WTC11 (cell line): Measurements from ENCODE around the gene MRPL55. TPM values are rescaled to one million over a fixed set of nuclear protein-coding genes. Genes with fewer than 3 reads are reported as not detected.

Source experiments
- ATAC-seq: fragments of 200-7000 bp; cut with Tn5 transposase; 2 replicates; pipeline ENCODE4 v1.10.0; 2021; ENCODE audit warnings: mild to moderate bottlenecking, moderate library complexity
- CTCF ChIA-PET: fragments of 300-600 bp; sonication (Branson Sonifier 250); formaldehyde crosslinking; loops from one replicate; lab custom pipeline; 2021; ENCODE audit warnings: antibody characterized with exemption; lab: Charles Lee
- POLR2A ChIA-PET: fragments of 350-600 bp; sonication (Branson Sonifier 250); formaldehyde crosslinking; loops from one replicate; lab custom pipeline; 2021; ENCODE audit warnings: antibody characterized with exemption; lab: Charles Lee
- DNase-seq: peaks from one replicate; pipeline ENCODE4 v3.0.0; 2021; ENCODE audit warnings: low spot score
- H3K27ac Mint-ChIP-seq: 2 replicates; pipeline ENCODE4 v1.8.0; 2021; ENCODE audit warnings: mixed read lengths
- H3K27me3 Mint-ChIP-seq: 2 replicates; pipeline ENCODE4 v1.8.0; 2021; ENCODE audit warnings: low read depth, mild to moderate bottlenecking, moderate library complexity, mixed read lengths
- H3K36me3 Mint-ChIP-seq: 2 replicates; pipeline ENCODE4 v1.8.0; 2021; ENCODE audit warnings: mixed read lengths
- H3K4me1 Mint-ChIP-seq: 2 replicates; pipeline ENCODE4 v1.8.0; 2022; ENCODE audit warnings: mixed read lengths
- H3K4me3 Mint-ChIP-seq: 2 replicates; pipeline ENCODE4 v1.8.0; 2021; ENCODE audit warnings: mild to moderate bottlenecking, moderate library complexity, mixed read lengths
- H3K9me3 Mint-ChIP-seq: 2 replicates; pipeline ENCODE4 v1.8.0; 2021; ENCODE audit warnings: mixed read lengths
- ATF1 ChIP-seq: sonication (generic); formaldehyde crosslinking; IDR thresholded peaks from 2 replicates; pipeline ENCODE4 v1.8.1; 2023; ENCODE audit warnings: mild to moderate bottlenecking, moderate library complexity, missing genetic modification reagents
- ATF3 ChIP-seq: sonication (generic); formaldehyde crosslinking; conservative IDR thresholded peaks from 2 replicates; pipeline ENCODE4 v1.8.1; 2022; ENCODE audit warnings: mild to moderate bottlenecking, missing genetic modification reagents
- CTCF ChIP-seq: fragments of 200-600 bp; IDR thresholded peaks from 2 replicates; pipeline ENCODE4 v1.8.0; 2022; ENCODE audit warnings: antibody characterized with exemption
- E2F1 ChIP-seq: sonication (generic); formaldehyde crosslinking; IDR thresholded peaks from 2 replicates; pipeline ENCODE4 v1.8.0; 2022; ENCODE audit warnings: mild to moderate bottlenecking, missing genetic modification reagents
- E2F4 ChIP-seq: sonication (generic); formaldehyde crosslinking; IDR thresholded peaks from 2 replicates; pipeline ENCODE4 v1.8.1; 2022; ENCODE audit warnings: low read depth, mild to moderate bottlenecking, moderate library complexity, missing genetic modification reagents, borderline replicate concordance
- EMX1 ChIP-seq: fragments of 250-450 bp; sonication (Bioruptor Pico); IDR thresholded peaks from 2 replicates; pipeline ENCODE4 v1.8.0; 2021; ENCODE audit warnings: mild to moderate bottlenecking
- GTF2I ChIP-seq: fragments of 250-450 bp; sonication (Bioruptor Pico); conservative IDR thresholded peaks from 2 replicates; pipeline ENCODE4 v1.4.0; 2021; ENCODE audit warnings: mild to moderate bottlenecking
- HMGXB4 ChIP-seq: sonication (generic); formaldehyde crosslinking; IDR thresholded peaks from 2 replicates; pipeline ENCODE4 v1.8.1; 2023; ENCODE audit warnings: mild to moderate bottlenecking, moderate library complexity, missing genetic modification reagents
- KAT7 ChIP-seq: sonication (generic); formaldehyde crosslinking; IDR thresholded peaks from 2 replicates; pipeline ENCODE4 v1.8.1; 2023; ENCODE audit warnings: missing genetic modification reagents, mild to moderate bottlenecking, borderline replicate concordance
- MYBL2 ChIP-seq: sonication (generic); formaldehyde crosslinking; IDR thresholded peaks from 2 replicates; pipeline ENCODE4 v1.8.1; 2023; ENCODE audit warnings: mild to moderate bottlenecking, moderate library complexity, missing genetic modification reagents
- NFATC4 ChIP-seq: fragments of 250-450 bp; sonication (Bioruptor Pico); IDR thresholded peaks from 2 replicates; pipeline ENCODE4 v1.9.0; 2021; ENCODE audit warnings: mild to moderate bottlenecking
- NR3C1 ChIP-seq: sonication (generic); formaldehyde crosslinking; conservative IDR thresholded peaks from 2 replicates; pipeline ENCODE4 v1.8.1; 2023; ENCODE audit warnings: low read depth, mild to moderate bottlenecking, missing genetic modification reagents
- PRRX2 ChIP-seq: fragments of 250-450 bp; sonication (Bioruptor Pico); IDR thresholded peaks from 2 replicates; pipeline ENCODE4 v1.8.0; 2021; ENCODE audit warnings: mild to moderate bottlenecking
- TEAD1 ChIP-seq: sonication (generic); formaldehyde crosslinking; IDR thresholded peaks from 2 replicates; pipeline ENCODE4 v1.8.0; 2022; ENCODE audit warnings: mild to moderate bottlenecking, missing genetic modification reagents
- TP53 ChIP-seq: sonication (generic); formaldehyde crosslinking; IDR thresholded peaks from 2 replicates; pipeline ENCODE4 v1.8.1; 2023; ENCODE audit warnings: mild to moderate bottlenecking, missing genetic modification reagents
- USF1 ChIP-seq: sonication (generic); formaldehyde crosslinking; IDR thresholded peaks from 2 replicates; pipeline ENCODE4 v1.8.0; 2022; ENCODE audit warnings: mild to moderate bottlenecking, missing genetic modification reagents
- ZNF121 ChIP-seq: sonication (generic); formaldehyde crosslinking; IDR thresholded peaks from 2 replicates; pipeline ENCODE4 v1.8.0; 2023; ENCODE audit warnings: missing genetic modification reagents
- ZNF281 ChIP-seq: sonication (generic); formaldehyde crosslinking; IDR thresholded peaks from 2 replicates; pipeline ENCODE4 v1.8.0; 2023; ENCODE audit warnings: mild to moderate bottlenecking, missing genetic modification reagents
- ZNF396 ChIP-seq: fragments of 250-450 bp; sonication (Bioruptor Pico); IDR thresholded peaks from 2 replicates; pipeline ENCODE4 v1.8.0; 2021; ENCODE audit warnings: mild to moderate bottlenecking, moderate library complexity, borderline replicate concordance
- ZNF416 ChIP-seq: fragments of 250-450 bp; sonication (Bioruptor Pico); IDR thresholded peaks from 2 replicates; pipeline ENCODE4 v1.9.0; 2021; ENCODE audit warnings: mild to moderate bottlenecking, inconsistent platforms
- ZNF423 ChIP-seq: fragments of 250-450 bp; sonication (Bioruptor Pico); IDR thresholded peaks from 2 replicates; pipeline ENCODE4 v2.1.2; 2022; ENCODE audit warnings: mild to moderate bottlenecking, moderate library complexity
- ZNF671 ChIP-seq: fragments of 250-450 bp; sonication (Bioruptor Pico); IDR thresholded peaks from 2 replicates; pipeline ENCODE4 v1.8.0; 2021; ENCODE audit warnings: mild to moderate bottlenecking
- total RNA-seq: library from RNA; stranded (reverse); gene quantifications from 3 replicates; pipeline ENCODE4 v1.2.3, GENCODE V29; 2021

MRPL55 gene
- total RNA-seq, 1 experiment from 2014 or later: 66.9 TPM

- TF ChIP-seq CTCF: no peak
- no peak for TF ChIP-seq NFATC4 (CRISPR knock-in tag)
- TF ChIP-seq TP53 (CRISPR knock-in tag): no peak
- no peak for TF ChIP-seq ATF3 (CRISPR knock-in tag)
- TF ChIP-seq ZNF396: no peak
- no peak; the same call in 1 of the 2 replicates for TF ChIP-seq E2F4
- TF ChIP-seq USF1 (CRISPR knock-in tag): no peak
- peak; percentile 60; the same call in 1 of the 2 replicates for TF ChIP-seq ZNF281 (CRISPR knock-in tag)
- no peak for TF ChIP-seq ZNF416 (CRISPR knock-in tag)
- peak; percentile 84 for TF ChIP-seq ZNF423 (CRISPR knock-in tag)
- no peak for TF ChIP-seq ZNF671
- TF ChIP-seq E2F1 (CRISPR knock-in tag): no peak
- no peak for TF ChIP-seq ATF1 (CRISPR knock-in tag)
Observed at GRCh38 chr1:228139931-228140723, 31.0 kb upstream of the MRPL55 start, which contains the start of gene GUK1 (continued).

GRCh38 chr1:228139406-228139930, 30.4 kb upstream of the MRPL55 start:
- peaks cover 41% of the 10 kb centered on the region for H3K27me3 Mint-ChIP-seq
- peak overlapping the region; percentile 94 for H3K27ac Mint-ChIP-seq
- DNase-seq (no peak), ATAC-seq (no peak)
- peak overlapping the region; percentile 88 for H3K4me3 Mint-ChIP-seq
- no peaks in the 10 kb centered on the region for H3K9me3 Mint-ChIP-seq
- no peaks in the 10 kb centered on the region for H3K36me3 Mint-ChIP-seq
- ChIA-PET CTCF (interaction anchor here (2.5 to 2.7 kb wide), 2 partner anchors 9 to 26 kb away, joined by 13 to 14 read pairs; partner anchors contain the start of gene IBA57), POLR2A (no interaction called here)
- H3K4me1 Mint-ChIP-seq: peaks cover 7% of the 10 kb centered on the region; the same call in 1 of the 2 replicates
- TF ChIP-seq PRRX2 (CRISPR knock-in tag) (no peak), EMX1 (CRISPR knock-in tag) (no peak), GTF2I (CRISPR knock-in tag) (peak; percentile 62; the same call in 1 of the 2 replicates), ZNF121 (CRISPR knock-in tag) (0 out of 2 replicates have a peak, but pooled peaks have one; percentile 25), MYBL2 (CRISPR knock-in tag) (no peak), HMGXB4 (CRISPR knock-in tag) (no peak), KAT7 (CRISPR knock-in tag) (no peak), TEAD1 (CRISPR knock-in tag) (0 out of 2 replicates have a peak, but pooled peaks have one; percentile 34), NR3C1 (no peak), ZNF281 (CRISPR knock-in tag) (no peak)
- TF ChIP-seq, all 79 proteins: peak for 3
